Sigmoid colon (tissue), 4 donors: ENCODE measurements around the gene KCNH8.

Source experiments
- EP300 ChIP-seq, 4 donors: sonication (generic); formaldehyde crosslinking; IDR thresholded peaks; one replicate each; pipeline ENCODE4 v1.6.1; 2017; ENCODE audit warnings: antibody characterized with exemption in 4 of 4
- POLR2A ChIP-seq, 2 donors: fragments of 450-650 bp; IDR thresholded peaks; one replicate each; pipeline ENCODE4 v1.6.1; 2016; ENCODE audit warnings: antibody characterized with exemption in 2 of 2, mild to moderate bottlenecking in 2 of 2, moderate library complexity in 2 of 2
- POLR2AphosphoS5 ChIP-seq, 4 donors: sonication (generic); formaldehyde crosslinking; IDR thresholded peaks; one replicate each; pipeline ENCODE4 v1.6.1; 2017; ENCODE audit warnings: antibody characterized with exemption in 4 of 4
- TF ChIP-seq, protein P1 (sequence below), 4 experiments: fragments of 450-650 bp in 3 of 4; fragments of 200-600 bp in 1 of 4; IDR thresholded peaks; one replicate each; pipeline ENCODE4 v1.5.1; 2016 to 2019; ENCODE audit warnings: antibody characterized with exemption in 4 of 4, mild to moderate bottlenecking in 3 of 4, moderate library complexity in 2 of 4

DNA sequence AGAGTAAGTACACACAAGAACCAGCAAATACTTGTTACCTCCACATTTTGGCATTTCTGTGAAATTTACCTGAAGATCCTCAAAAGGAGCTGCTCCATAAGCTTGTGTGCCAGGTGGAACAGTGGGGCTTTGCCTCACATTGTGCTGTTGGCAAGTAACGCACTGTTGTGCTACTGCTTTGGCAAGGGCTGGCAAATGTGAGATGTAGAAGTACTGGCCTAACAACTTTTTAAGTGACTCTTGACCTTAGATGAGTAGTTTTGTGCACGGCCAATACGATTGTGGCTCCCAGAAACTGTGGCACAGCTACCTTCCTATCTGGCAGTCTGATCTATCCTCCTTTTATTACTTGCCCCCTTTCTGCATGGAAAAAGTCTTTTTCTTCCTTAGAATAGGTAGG, 337.0 kb downstream of the KCNH8 start:
- TF ChIP-seq, protein P1, sequence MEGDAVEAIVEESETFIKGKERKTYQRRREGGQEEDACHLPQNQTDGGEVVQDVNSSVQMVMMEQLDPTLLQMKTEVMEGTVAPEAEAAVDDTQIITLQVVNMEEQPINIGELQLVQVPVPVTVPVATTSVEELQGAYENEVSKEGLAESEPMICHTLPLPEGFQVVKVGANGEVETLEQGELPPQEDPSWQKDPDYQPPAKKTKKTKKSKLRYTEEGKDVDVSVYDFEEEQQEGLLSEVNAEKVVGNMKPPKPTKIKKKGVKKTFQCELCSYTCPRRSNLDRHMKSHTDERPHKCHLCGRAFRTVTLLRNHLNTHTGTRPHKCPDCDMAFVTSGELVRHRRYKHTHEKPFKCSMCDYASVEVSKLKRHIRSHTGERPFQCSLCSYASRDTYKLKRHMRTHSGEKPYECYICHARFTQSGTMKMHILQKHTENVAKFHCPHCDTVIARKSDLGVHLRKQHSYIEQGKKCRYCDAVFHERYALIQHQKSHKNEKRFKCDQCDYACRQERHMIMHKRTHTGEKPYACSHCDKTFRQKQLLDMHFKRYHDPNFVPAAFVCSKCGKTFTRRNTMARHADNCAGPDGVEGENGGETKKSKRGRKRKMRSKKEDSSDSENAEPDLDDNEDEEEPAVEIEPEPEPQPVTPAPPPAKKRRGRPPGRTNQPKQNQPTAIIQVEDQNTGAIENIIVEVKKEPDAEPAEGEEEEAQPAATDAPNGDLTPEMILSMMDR (IDR thresholded peaks at IDR 0.05): no peak
- TF ChIP-seq EP300 (IDR thresholded peaks at IDR 0.05) (no peak), POLR2A (IDR thresholded peaks at IDR 0.05) (no peak), POLR2AphosphoS5 (IDR thresholded peaks at IDR 0.05) (no peak)
